HepG2 (cell line): ENCODE measurements around the gene SNRPD2. TPM values are rescaled to one million over a fixed set of nuclear protein-coding genes. Genes with fewer than 3 reads are reported as not detected.

Experiments
- ATAC-seq: fragments of 200-7000 bp; cut with Tn5 transposase; 3 replicates; pipeline ENCODE4 v1.9.1; 2020; ENCODE audit warnings: mild to moderate bottlenecking, moderate library complexity
- BruUV-seq: library from RNA; stranded (reverse); fragments of 400-500 nt; replicated peaks from 2 replicates; lab custom pipeline; 2021; lab: Mats Ljungman, UMichigan
- CTCF ChIA-PET: fragments of 300-600 bp; formaldehyde crosslinking; extraction: SDS; loops from one replicate; lab custom pipeline; 2021; ENCODE audit warnings: low total read pairs, inconsistent platforms, low intra/inter-chr PET ratio; lab: Yijun Ruan, JAX
- POLR2A ChIA-PET: fragments of 350-600 bp; sonication (Branson Sonifier 250); formaldehyde crosslinking; loops from one replicate; lab custom pipeline; 2020; ENCODE audit warnings: antibody characterized with exemption, inconsistent platforms; lab: Yijun Ruan, JAX
- DNase-seq: peaks from one replicate; pipeline ENCODE4 v3.0.0-alpha.2; 2015; ENCODE audit warnings: low spot score
- FAIRE-seq: peaks from 3 replicates; lab custom pipeline; 2011; peaks lifted over from hg19 to GRCh38; lab: Jason Lieb, UNC
- H2AFZ ChIP-seq: one replicate; pipeline ENCODE4 v1.6.1; 2011; ENCODE audit warnings: low read length, inconsistent platforms
- H3K27ac ChIP-seq: fragments of 300-600 bp; 3 replicates; pipeline ENCODE4 v1.8.0; 2011; ENCODE audit warnings: mixed run types, mild to moderate bottlenecking, mixed read lengths, low read length, inconsistent platforms; ENCODE audit not compliant: insufficient read depth; ENCODE audit errors: extremely low read length
- H3K27me3 ChIP-seq, 2 experiments: fragments of 200-600 bp in 1 of 2; 2 replicates in 1 of 2; 3 replicates in 1 of 2; pipeline versions ENCODE4 v1.6.0 to v1.8.0; 2011; ENCODE audit warnings: low read length in 2 of 2, mild to moderate bottlenecking in 2 of 2, moderate library complexity in 2 of 2, inconsistent platforms in 1 of 2; ENCODE audit not compliant: insufficient read depth in 2 of 2, control insufficient read depth in 1 of 2
- H3K36me3 ChIP-seq, 2 experiments: fragments of 200-600 bp in 1 of 2; replicated peaks in 1 of 2; 2 replicates in 1 of 2; 3 replicates in 1 of 2; pipeline versions ENCODE4 v1.5.1 to v1.8.0; 2011; ENCODE audit warnings: low read length in 2 of 2, inconsistent platforms in 1 of 2; ENCODE audit not compliant: insufficient read depth in 2 of 2, control insufficient read depth in 1 of 2
- H3K4me1 ChIP-seq: 2 replicates; pipeline ENCODE4 v1.5.1; 2012; ENCODE audit warnings: low read length, inconsistent platforms; ENCODE audit not compliant: insufficient read depth
- H3K4me2 ChIP-seq: 2 replicates; pipeline ENCODE4 v1.6.0; 2011; ENCODE audit warnings: low read depth, low read length, inconsistent platforms
- H3K4me3 ChIP-seq, 3 experiments: fragments of 200-600 bp in 1 of 3; sonication (generic), shearing (Covaris generic) in 1 of 3; replicated peaks in 1 of 3; 2 replicates each; pipeline ENCODE4 v1.5.1; 2011 to 2016; ENCODE audit warnings: low read length in 3 of 3, inconsistent platforms in 2 of 3, low read depth in 2 of 3, mild to moderate bottlenecking in 2 of 3, control low read depth in 1 of 3, mixed read lengths in 1 of 3; ENCODE audit not compliant: insufficient read depth in 1 of 3
- H3K79me2 ChIP-seq: one replicate; pipeline ENCODE4 v1.6.1; 2011; ENCODE audit warnings: low read length, inconsistent platforms; ENCODE audit not compliant: insufficient read depth
- H3K9ac ChIP-seq: 2 replicates; pipeline ENCODE4 v1.6.0; 2011; ENCODE audit warnings: mild to moderate bottlenecking, low read depth, low read length, inconsistent platforms; ENCODE audit not compliant: insufficient read depth
- H3K9me3 ChIP-seq: 2 replicates; pipeline ENCODE4 v1.5.1; 2012; ENCODE audit warnings: mild to moderate bottlenecking, low read length
- H4K20me1 ChIP-seq: 2 replicates; pipeline ENCODE4 v1.6.0; 2011; ENCODE audit warnings: inconsistent platforms, mild to moderate bottlenecking, low read length, moderate library complexity; ENCODE audit not compliant: insufficient read depth
- CREB1 ChIP-seq, 2 experiments: fragments of 450-650 bp in 1 of 2; IDR thresholded peaks; 2 replicates each; pipeline ENCODE4 v1.6.1; 2016 to 2017; ENCODE audit warnings: control low read depth in 1 of 2, mild to moderate bottlenecking in 1 of 2, missing compliant biosample characterization in 1 of 2, missing genetic modification characterization in 1 of 2
- FOXP4 ChIP-seq: sonication (generic); formaldehyde crosslinking; IDR thresholded peaks from 2 replicates; pipeline ENCODE4 v1.4.0; 2020; ENCODE audit warnings: missing genetic modification reagents
- KLF16 ChIP-seq, 2 experiments: sonication (generic) in 1 of 2; formaldehyde crosslinking in 1 of 2; IDR thresholded peaks; 2 replicates each; pipeline versions ENCODE4 v1.6.1 to v1.8.0; 2016 to 2023; ENCODE audit warnings: missing genetic modification reagents in 2 of 2, missing compliant biosample characterization in 1 of 2
- ONECUT2 ChIP-seq: sonication (generic); formaldehyde crosslinking; IDR thresholded peaks from 2 replicates; pipeline ENCODE4 v1.4.0; 2020; ENCODE audit warnings: missing genetic modification reagents
- POGZ ChIP-seq: sonication (generic); formaldehyde crosslinking; IDR thresholded peaks from 2 replicates; pipeline ENCODE4 v1.4.0; 2020; ENCODE audit warnings: mild to moderate bottlenecking, missing genetic modification reagents
- RBM39 ChIP-seq: fragments of 200-400 bp; formaldehyde crosslinking; IDR thresholded peaks from one replicate; pipeline ENCODE4 v1.6.1; 2018; ENCODE audit warnings: antibody characterized with exemption, mild to moderate bottlenecking, low read depth, low read length; ENCODE audit not compliant: poor library complexity, severe bottlenecking
- SP1 ChIP-seq, 2 experiments: fragments of 450-650 bp in 1 of 2; sonication (generic) in 1 of 2; formaldehyde crosslinking in 1 of 2; IDR thresholded peaks; 2 replicates each; pipeline versions ENCODE4 v1.4.0 to v1.6.1; 2016 to 2020; ENCODE audit warnings: missing genetic modification reagents in 1 of 2
- TBX3 ChIP-seq: fragments of 450-650 bp; IDR thresholded peaks from 2 replicates; pipeline ENCODE4 v1.6.1; 2017; ENCODE audit warnings: antibody characterized with exemption, mild to moderate bottlenecking, inconsistent platforms, borderline replicate concordance
- ZBTB33 ChIP-seq: sonication (generic); formaldehyde crosslinking; IDR thresholded peaks from 2 replicates; pipeline ENCODE4 v1.4.0; 2020; ENCODE audit warnings: missing genetic modification reagents
- ZEB1 ChIP-seq: IDR thresholded peaks from 2 replicates; pipeline ENCODE4 v1.6.1; 2012; ENCODE audit warnings: mild to moderate bottlenecking, low read depth, inconsistent platforms; ENCODE audit not compliant: insufficient replicate concordance
- ZNF512 ChIP-seq: sonication (generic); formaldehyde crosslinking; IDR thresholded peaks from 2 replicates; pipeline ENCODE4 v1.4.0; 2020; ENCODE audit warnings: mild to moderate bottlenecking, missing genetic modification reagents
- ZNF543 ChIP-seq: sonication (generic); formaldehyde crosslinking; IDR thresholded peaks from 2 replicates; pipeline ENCODE4 v1.4.0; 2020; ENCODE audit warnings: mild to moderate bottlenecking, missing genetic modification reagents
- ZNF605 ChIP-seq: sonication (generic); formaldehyde crosslinking; IDR thresholded peaks from 2 replicates; pipeline ENCODE4 v1.8.0; 2022; ENCODE audit warnings: mild to moderate bottlenecking, missing genetic modification reagents
- WGBS: methylation state at CpG from one replicate; pipeline ENCODE4 v1.1.6; 2017; ENCODE audit warnings: low lambda C conversion rate; 5-methylcytosine and 5-hydroxymethylcytosine counted together
- in situ Hi-C: cut with HindIII; loops from 2 replicates; pipeline ENCODE4 v1.10.0; 2017; ENCODE audit warnings: low pct_unique_long_range_greater_than_20kb; ENCODE audit not compliant: extremely low pct_ligation_motif_present
- intact Hi-C: fragments of 100-400 bp; cut with micrococcal nuclease; formaldehyde crosslinking; loops from one replicate; pipeline ENCODE4 v1.10.0; 2022; ENCODE audit not compliant: unreplicated experiment
- polyA plus RNA-seq, 8 experiments: library from polyadenylated mRNA; depleted of rRNA in 3 of 8; stranded (reverse) in 7 of 8; unstranded in 1 of 8; fragments of >200 nt; fragmentation: Illumina TruSeq in 4 of 8; extraction: Trizol in 4 of 8; gene quantifications; 2 replicates each; pipeline versions ENCODE4 v1.2.1 to v1.2.3, GENCODE V29; 2011 to 2016; ENCODE audit warnings: low read depth in 4 of 8, missing spikeins in 1 of 8, mixed read lengths in 1 of 8; ENCODE audit not compliant: insufficient read depth in 1 of 8
- total RNA-seq, 5 experiments: library from RNA; depleted of rRNA; stranded (reverse); fragments of >200 nt; fragmentation: Illumina TruSeq; extraction: Trizol; gene quantifications; 2 replicates each; pipeline ENCODE4 v1.2.3, GENCODE V29; 2016; ENCODE audit warnings: low read depth in 1 of 5

Gene SNRPD2
- total and polyA plus RNA-seq, 2 of the 13 experiments (the other 11 are each of a cell fraction or from before 2014, with no cell fraction given) = 299 to 485 TPM

GRCh38 chr19:45640849-45641273, 50.9 kb downstream of the SNRPD2 start:
- Histone ChIP-seq H3K27ac (no peak overlapping the region), H3K36me3 (no peaks in the 10 kb centered on the region), H2AFZ (no peak overlapping the region), H3K4me3 (peak overlapping the region in 2 of 3 experiments; percentile 26 to 63; a peak in 4 of 6 replicates), H3K4me2 (peak overlapping the region; percentile 98), H4K20me1 (no peaks in the 10 kb centered on the region), H3K27me3 (peaks cover 0 to 9% of the 10 kb centered on the region in 2 experiments; a peak in 2 of 5 replicates), H3K79me2 (no peaks in the 10 kb centered on the region), H3K9ac (no peak overlapping the region), H3K9me3 (no peaks in the 10 kb centered on the region), H3K4me1 (peaks cover 66% of the 10 kb centered on the region)
- ATAC-seq (no peak), FAIRE-seq (no peak), DNase-seq (peak; percentile 13)
- in situ Hi-C loops = loop anchor here (5.0 kb wide), 1 partner anchor 49 kb away; no protein-coding TSS in a partner anchor
- 47% methylated on average over 17 of the region's 17 CpGs for WGBS
- CTCF ChIA-PET = interaction anchor here (3.7 to 4.0 kb wide), 2 partner anchors 34 to 49 kb away, joined by 29 to 45 read pairs; no protein-coding TSS in a partner anchor
- POLR2A ChIA-PET = interaction anchor here (0.7 to 5.9 kb wide), 16 partner anchors 9 to 76 kb away, joined by 3 to 56 read pairs (median 7); partner anchors contain the start of genes GIPR, OPA3 and QPCTL
- intact Hi-C loops = loop anchor here (5.0 kb wide), 1 partner anchor 144 kb away; the partner anchor contains the start of genes PPM1N and RTN2
- no TSS peak for BruUV-seq
- TF ChIP-seq ZEB1 = no peak
- TF ChIP-seq TBX3 = no peak
- TF ChIP-seq CREB1 (IDR thresholded peaks at IDR 0.05) = no peak
- TF ChIP-seq CREB1 (CRISPR knock-in tag; IDR thresholded peaks at IDR 0.05) = 0 out of 2 replicates have a peak, but pooled peaks have one; percentile 35
- no peak for TF ChIP-seq SP1 (IDR thresholded peaks at IDR 0.05)
- 0 out of 2 replicates have a peak, but pooled peaks have one; percentile 16 for TF ChIP-seq SP1 (CRISPR knock-in tag; IDR thresholded peaks at IDR 0.05)
- peak; percentile 22; the same call in 1 of the 2 replicates for TF ChIP-seq FOXP4 (CRISPR knock-in tag)
- TF ChIP-seq RBM39 = peak; percentile 3
- peak in 1 of 2 experiments; percentile 14; a peak in 1 of 4 replicates for TF ChIP-seq KLF16 (CRISPR knock-in tag; IDR thresholded peaks at IDR 0.05)
- no peak for TF ChIP-seq POGZ
- peak; percentile 5; the same call in 1 of the 2 replicates for TF ChIP-seq ZNF605 (CRISPR knock-in tag)
- peak; percentile 17; the same call in 1 of the 2 replicates for TF ChIP-seq ZNF512 (CRISPR knock-in tag)
- TF ChIP-seq ZNF543 (CRISPR knock-in tag) = no peak
- TF ChIP-seq ZBTB33 (CRISPR knock-in tag) = peak; percentile 55
- no peak for TF ChIP-seq ONECUT2 (CRISPR knock-in tag)
